ENCODE measurements around the gene DCHS1.

Gene DCHS1

GRCh38 chr11:6611092-6611962, 44.3 kb downstream of the DCHS1 start:
- in situ Hi-C loops (cut with MboI; ENCODE audit: low pct_unique_long_range_greater_than_20kb, low sequenced_read_pairs, unreplicated experiment) = no loop called here
- peak; percentile 27 for DNase-seq (ENCODE audit: low spot score)
- no peak for TF ChIP-seq CTCF (IDR thresholded peaks at IDR 0.05; ENCODE audit: extremely low read depth, insufficient read depth, missing control alignments)

GRCh38 chr11:6610591-6610990, 45.0 kb downstream of the DCHS1 start:
- TF ChIP-seq CTCF (IDR thresholded peaks at IDR 0.05; ENCODE audit: extremely low read depth, insufficient read depth, missing control alignments) = no peak
- no peak for DNase-seq (ENCODE audit: low spot score)
- in situ Hi-C loops (cut with MboI; ENCODE audit: low pct_unique_long_range_greater_than_20kb, low sequenced_read_pairs, unreplicated experiment) = no loop called here

GRCh38 chr11:6609502-6610015, 46.0 kb downstream of the DCHS1 start:
- no peak for TF ChIP-seq CTCF (IDR thresholded peaks at IDR 0.05; ENCODE audit: extremely low read depth, insufficient read depth, missing control alignments)
- no peak for DNase-seq (ENCODE audit: low spot score)
- in situ Hi-C loops (cut with MboI; ENCODE audit: low pct_unique_long_range_greater_than_20kb, low sequenced_read_pairs, unreplicated experiment) = no loop called here

DNA sequence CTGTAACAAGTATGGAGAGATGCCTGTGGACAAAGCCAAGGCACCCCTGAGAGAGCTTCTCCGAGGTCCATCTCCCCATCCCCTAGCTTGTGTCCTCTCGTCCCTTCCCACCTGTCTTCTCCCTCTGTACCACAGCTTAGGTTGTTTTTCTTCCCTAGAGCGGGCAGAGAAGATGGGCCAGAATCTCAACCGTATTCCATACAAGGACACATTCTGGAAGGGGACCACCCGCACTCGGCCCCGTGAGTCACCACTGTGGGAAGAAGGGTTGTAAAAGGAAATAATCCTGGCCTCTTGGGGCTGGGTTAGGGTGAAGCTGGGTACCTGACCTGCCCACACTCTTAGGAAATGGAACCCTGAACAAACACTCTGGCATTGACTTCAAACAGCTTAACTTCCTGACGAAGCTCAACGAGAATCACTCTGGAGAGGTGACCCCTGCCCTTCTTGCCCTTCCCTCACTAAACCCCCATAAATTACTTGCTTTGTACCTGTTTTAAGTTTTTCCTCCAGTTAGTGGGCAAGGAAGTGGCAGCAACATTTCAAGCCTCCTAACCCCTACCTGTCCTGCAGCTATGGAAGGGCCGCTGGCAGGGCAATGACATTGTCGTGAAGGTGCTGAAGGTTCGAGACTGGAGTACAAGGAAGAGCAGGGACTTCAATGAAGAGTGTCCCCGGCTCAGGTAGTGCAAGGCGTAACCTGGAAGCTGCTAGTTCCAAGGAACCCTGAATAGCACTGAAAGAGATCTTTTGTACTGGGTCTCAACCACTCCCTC, 46.7 kb downstream of the DCHS1 start:
- in situ Hi-C loops (cut with MboI; ENCODE audit: low pct_unique_long_range_greater_than_20kb, low sequenced_read_pairs, unreplicated experiment) = no loop called here
- DNase-seq (ENCODE audit: low spot score) = no peak
- no peak for TF ChIP-seq CTCF (IDR thresholded peaks at IDR 0.05; ENCODE audit: extremely low read depth, insufficient read depth, missing control alignments)

- in situ Hi-C loops (cut with MboI; ENCODE audit: low pct_unique_long_range_greater_than_20kb, low sequenced_read_pairs, unreplicated experiment) = no loop called here
- no peak for DNase-seq (ENCODE audit: low spot score)
- no peak for TF ChIP-seq CTCF (IDR thresholded peaks at IDR 0.05; ENCODE audit: extremely low read depth, insufficient read depth, missing control alignments)
These were observed 47.6 kb downstream of the DCHS1 start for GRCh38 chr11:6608011-6608410.

- no peak for TF ChIP-seq CTCF (IDR thresholded peaks at IDR 0.05; ENCODE audit: extremely low read depth, insufficient read depth, missing control alignments)
- DNase-seq (ENCODE audit: low spot score) = no peak
- in situ Hi-C loops (cut with MboI; ENCODE audit: low pct_unique_long_range_greater_than_20kb, low sequenced_read_pairs, unreplicated experiment) = no loop called here
These were observed 48.3 kb downstream of the DCHS1 start for GRCh38 chr11:6607190-6607795.

All from GM13977 (cell line).